Fibroblast of the conjunctiva (primary cell): ENCODE results near the gene RAB8B.
"Not testable (repeated sequence)": the region's sequence is repeated elsewhere in the genome, so short reads cannot be mapped to it uniquely, and the experiment has no call there.

Experiments used
- DNase-seq: peaks from one replicate; pipeline ENCODE4 v3.0.0-alpha.2; 2010; ENCODE audit warnings: low read depth

The RAB8B gene

GRCh38 chr15:63210151-63211091 is 21.0 kb downstream of the RAB8B start:
- DNase-seq: no peak

- no peak for DNase-seq
Measured at GRCh38 chr15:63211092-63211490, 21.7 kb downstream of the RAB8B start.

- no peak for DNase-seq
Measured at GRCh38 chr15:63211549-63211948, 22.1 kb downstream of the RAB8B start.

GRCh38 chr15:63212050-63213004 is 22.9 kb downstream of the RAB8B start:
- DNase-seq: peak; percentile 68

- DNase-seq: no peak
Measured at GRCh38 chr15:63218100-63218808, 28.8 kb downstream of the RAB8B start.

- DNase-seq: no peak
Measured at GRCh38 chr15:63219196-63219710, 29.8 kb downstream of the RAB8B start.

- DNase-seq: no peak
Measured at GRCh38 chr15:63221346-63221745, 31.9 kb downstream of the RAB8B start.

GRCh38 chr15:63223463-63223862 is 34.1 kb downstream of the RAB8B start:
- DNase-seq: no peak

GRCh38 chr15:63225381-63225780 is 36.0 kb downstream of the RAB8B start:
- no peak for DNase-seq

GRCh38 chr15:63226155-63226883 is 36.9 kb downstream of the RAB8B start:
- DNase-seq: no peak

GRCh38 chr15:63226966-63227401 is 37.6 kb downstream of the RAB8B start:
- no peak for DNase-seq

- DNase-seq: no peak
Measured at GRCh38 chr15:63227689-63228088, 38.3 kb downstream of the RAB8B start.

- DNase-seq: no peak
Measured at GRCh38 chr15:63231206-63231605, 41.8 kb downstream of the RAB8B start.

GRCh38 chr15:63231706-63232105 is 42.3 kb downstream of the RAB8B start:
- DNase-seq: no peak

GRCh38 chr15:63232405-63232804 is 43.0 kb downstream of the RAB8B start:
- DNase-seq: no peak

GRCh38 chr15:63232943-63233342 is 43.5 kb downstream of the RAB8B start:
- DNase-seq: no peak

- no peak for DNase-seq
Measured at GRCh38 chr15:63233667-63234423, 44.4 kb downstream of the RAB8B start.

- no peak for DNase-seq
Measured at GRCh38 chr15:63234451-63234870, 45.1 kb downstream of the RAB8B start.

- no peak for DNase-seq
Measured at GRCh38 chr15:63236272-63236671, 46.9 kb downstream of the RAB8B start.

GRCh38 chr15:63237086-63237485 is 47.7 kb downstream of the RAB8B start:
- DNase-seq: not testable (repeated sequence)
